Thoracic aorta (tissue), 2 donors: ENCODE measurements around the gene RGS17. TPM values are rescaled to one million over a fixed set of nuclear protein-coding genes. Genes with fewer than 3 reads are reported as not detected.

Source experiments
- ATAC-seq: fragments of 150-250 bp; one replicate; pipeline ENCODE4 v1.8.0; 2017; ENCODE audit warnings: low read depth; ENCODE audit not compliant: insufficient number of reproducible peaks, low FRiP score
- DNase-seq: peaks from one replicate; pipeline ENCODE4 v3.0.0-alpha.2; 2020; ENCODE audit warnings: low spot score
- H3K27ac ChIP-seq, 2 donors: fragments of 200-600 bp; sonication (generic); 1 replicate in 1 of 2; 2 replicates in 1 of 2; pipeline ENCODE4 v1.5.1; 2016; ENCODE audit warnings: mild to moderate bottlenecking in 2 of 2, moderate library complexity in 2 of 2
- H3K27me3 ChIP-seq: fragments of 200-600 bp; sonication (generic); replicated peaks from 2 replicates; pipeline ENCODE4 v1.6.0; 2016; ENCODE audit warnings: mild to moderate bottlenecking; ENCODE audit not compliant: insufficient read depth
- H3K36me3 ChIP-seq: fragments of 200-600 bp; sonication (generic); one replicate; pipeline ENCODE4 v1.5.1; 2016
- H3K4me1 ChIP-seq, 2 donors: fragments of 200-600 bp; sonication (generic); 1 replicate in 1 of 2; 2 replicates in 1 of 2; pipeline versions ENCODE4 v1.5.1 to v1.6.0; 2016; ENCODE audit warnings: low read depth in 2 of 2, mild to moderate bottlenecking in 1 of 2; ENCODE audit not compliant: control insufficient read depth in 1 of 2
- H3K4me3 ChIP-seq: fragments of 200-600 bp; sonication (generic); 2 replicates; pipeline ENCODE4 v1.5.1; 2016; ENCODE audit warnings: mild to moderate bottlenecking
- H3K9me3 ChIP-seq: fragments of 200-600 bp; sonication (generic); 2 replicates; pipeline ENCODE4 v1.5.1; 2016
- total RNA-seq, 2 donors: library from RNA; depleted of rRNA; stranded (reverse); fragments of >200 nt; gene quantifications; one replicate each; pipeline versions ENCODE4 v1.1.0 to v1.2.3, GENCODE V29; 2016
- TF ChIP-seq, protein P1 (sequence below): fragments of 200-600 bp; sonication (generic); IDR thresholded peaks from one replicate; pipeline ENCODE4 v1.5.1; 2019; ENCODE audit warnings: antibody characterized with exemption

Gene RGS17
- total RNA-seq, 2 donors from 2014 or later = 3.4 to 3.7 TPM

DNA sequence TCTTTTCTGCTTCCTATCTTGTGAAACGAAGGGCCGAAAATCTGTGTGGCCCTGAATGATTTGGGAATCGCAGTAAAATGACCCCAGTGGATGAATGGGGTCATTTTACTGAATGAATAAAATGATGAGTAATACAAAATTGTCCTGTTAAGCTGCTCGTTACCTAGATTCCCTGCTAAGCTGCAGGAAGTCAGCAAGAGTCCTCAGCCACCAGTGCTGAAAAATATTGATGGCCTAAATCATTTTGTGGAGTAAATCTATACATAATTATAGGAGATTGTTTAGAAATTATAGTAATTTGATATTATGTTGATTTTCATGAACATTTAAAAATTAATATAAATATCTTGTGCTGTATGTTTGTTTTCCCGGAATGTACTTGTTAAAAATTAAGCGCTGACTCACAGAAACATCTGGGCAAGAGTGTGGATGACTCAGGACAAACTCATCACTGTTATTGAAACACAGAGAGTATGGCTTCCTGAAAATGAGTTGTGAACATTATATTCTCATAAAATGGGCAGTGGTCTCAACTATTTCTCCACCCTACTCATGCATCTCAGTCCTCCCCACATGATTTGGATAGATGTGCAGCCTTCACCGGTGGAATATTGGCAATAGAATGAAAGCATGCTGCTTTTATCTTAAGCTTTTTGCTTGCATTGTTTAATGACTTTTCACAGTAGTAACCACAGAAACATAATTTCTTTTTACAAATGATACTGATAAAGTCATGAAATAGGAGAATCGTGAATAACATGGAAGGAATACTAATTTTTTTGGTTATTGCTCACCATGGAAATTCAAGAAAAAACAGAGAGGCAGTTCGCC, 36.2 kb upstream of the RGS17 start:
- no peak overlapping the region for H3K4me3 ChIP-seq
- H3K36me3 ChIP-seq = no peaks in the 10 kb centered on the region
- H3K27ac ChIP-seq = no peak overlapping the region
- H3K9me3 ChIP-seq = no peaks in the 10 kb centered on the region
- ATAC-seq = no peak
- no peaks in the 10 kb centered on the region for H3K27me3 ChIP-seq
- TF ChIP-seq, protein P1, sequence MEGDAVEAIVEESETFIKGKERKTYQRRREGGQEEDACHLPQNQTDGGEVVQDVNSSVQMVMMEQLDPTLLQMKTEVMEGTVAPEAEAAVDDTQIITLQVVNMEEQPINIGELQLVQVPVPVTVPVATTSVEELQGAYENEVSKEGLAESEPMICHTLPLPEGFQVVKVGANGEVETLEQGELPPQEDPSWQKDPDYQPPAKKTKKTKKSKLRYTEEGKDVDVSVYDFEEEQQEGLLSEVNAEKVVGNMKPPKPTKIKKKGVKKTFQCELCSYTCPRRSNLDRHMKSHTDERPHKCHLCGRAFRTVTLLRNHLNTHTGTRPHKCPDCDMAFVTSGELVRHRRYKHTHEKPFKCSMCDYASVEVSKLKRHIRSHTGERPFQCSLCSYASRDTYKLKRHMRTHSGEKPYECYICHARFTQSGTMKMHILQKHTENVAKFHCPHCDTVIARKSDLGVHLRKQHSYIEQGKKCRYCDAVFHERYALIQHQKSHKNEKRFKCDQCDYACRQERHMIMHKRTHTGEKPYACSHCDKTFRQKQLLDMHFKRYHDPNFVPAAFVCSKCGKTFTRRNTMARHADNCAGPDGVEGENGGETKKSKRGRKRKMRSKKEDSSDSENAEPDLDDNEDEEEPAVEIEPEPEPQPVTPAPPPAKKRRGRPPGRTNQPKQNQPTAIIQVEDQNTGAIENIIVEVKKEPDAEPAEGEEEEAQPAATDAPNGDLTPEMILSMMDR = no peak
- DNase-seq = no peak
- H3K4me1 ChIP-seq = no peaks in the 10 kb centered on the region

- Histone ChIP-seq H3K36me3 (no peaks in the 10 kb centered on the region), H3K27me3 (no peaks in the 10 kb centered on the region), H3K27ac (no peak overlapping the region), H3K4me3 (no peak overlapping the region), H3K4me1 (no peaks in the 10 kb centered on the region), H3K9me3 (no peaks in the 10 kb centered on the region)
- TF ChIP-seq, protein P1 = no peak
- ATAC-seq (no peak), DNase-seq (no peak)
These were observed 31.6 kb upstream of the RGS17 start for GRCh38 chr6:153162646-153163045.

DNA sequence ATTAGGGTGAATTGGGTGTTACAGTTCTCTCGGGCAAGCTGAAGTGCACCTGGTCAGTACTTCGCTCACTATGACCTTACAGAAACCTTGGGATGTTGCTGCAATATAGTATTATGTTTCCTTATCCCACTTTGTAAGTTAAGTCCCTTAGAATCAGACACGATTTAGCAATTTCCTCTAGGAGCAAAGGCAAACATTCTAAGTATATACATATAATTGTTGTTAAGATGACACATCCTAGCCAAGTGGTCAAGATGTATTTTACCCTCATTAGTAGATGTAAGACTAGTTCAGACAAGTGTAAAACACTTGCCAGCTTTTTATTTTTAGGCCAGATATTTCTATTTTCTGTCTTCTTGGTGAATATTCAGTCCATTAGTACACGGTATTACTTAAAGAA, 31.1 kb upstream of the RGS17 start:
- H3K9me3 ChIP-seq = no peaks in the 10 kb centered on the region
- DNase-seq (no peak), ATAC-seq (no peak)
- no peak overlapping the region for H3K4me3 ChIP-seq
- no peaks in the 10 kb centered on the region for H3K27me3 ChIP-seq
- no peaks in the 10 kb centered on the region for H3K4me1 ChIP-seq
- H3K36me3 ChIP-seq = no peaks in the 10 kb centered on the region
- TF ChIP-seq, protein P1 = no peak
- H3K27ac ChIP-seq = no peak overlapping the region

GRCh38 chr6:153160221-153160620, 29.1 kb upstream of the RGS17 start:
- H3K4me1 ChIP-seq = no peaks in the 10 kb centered on the region
- no peak overlapping the region for H3K27ac ChIP-seq
- H3K27me3 ChIP-seq = no peaks in the 10 kb centered on the region
- TF ChIP-seq, protein P1 = no peak
- no peaks in the 10 kb centered on the region for H3K9me3 ChIP-seq
- DNase-seq = no peak
- H3K4me3 ChIP-seq = no peak overlapping the region
- no peaks in the 10 kb centered on the region for H3K36me3 ChIP-seq
- ATAC-seq = no peak

DNA sequence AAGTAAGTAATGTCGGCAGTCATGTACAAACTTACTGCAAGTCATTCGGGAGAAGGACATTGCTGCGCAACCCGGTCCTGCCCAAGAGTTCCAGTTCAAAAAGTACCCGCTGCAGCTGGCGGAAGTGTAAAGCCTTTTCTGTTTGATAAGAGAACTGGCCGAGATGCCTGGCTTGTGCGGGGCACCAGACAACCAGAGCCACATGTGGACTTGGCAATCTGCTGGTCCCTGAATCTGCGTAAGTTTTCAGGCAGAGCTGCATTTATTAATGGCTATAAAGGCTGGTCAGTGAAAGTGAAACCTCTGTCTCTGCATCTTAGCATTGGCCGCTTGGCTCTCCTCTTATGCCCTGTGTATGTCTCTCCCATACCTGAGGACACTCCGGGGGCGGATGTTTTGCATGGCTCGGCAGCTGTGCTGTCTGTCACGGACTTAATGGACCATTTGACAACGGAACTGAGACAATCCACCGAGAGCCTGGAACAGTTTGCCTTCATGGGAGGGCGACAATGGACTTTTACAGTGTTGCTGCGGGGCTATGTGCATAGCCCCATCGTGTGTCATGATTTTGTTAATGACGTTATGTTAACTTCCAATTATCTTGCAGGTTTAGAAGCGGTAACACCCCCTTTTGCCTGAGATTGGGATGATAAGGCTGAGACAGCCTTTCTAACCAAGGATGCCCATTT, 19.8 kb upstream of the RGS17 start:
- H3K4me1 ChIP-seq = peaks cover 0 to 8% of the 10 kb centered on the region in 2 donors
- no peaks in the 10 kb centered on the region for H3K27me3 ChIP-seq
- no peak overlapping the region for H3K27ac ChIP-seq
- DNase-seq (no peak), ATAC-seq (peak; percentile 39)
- H3K36me3 ChIP-seq = no peaks in the 10 kb centered on the region
- no peaks in the 10 kb centered on the region for H3K9me3 ChIP-seq
- H3K4me3 ChIP-seq = peak overlapping the region; percentile 65
- TF ChIP-seq, protein P1 = no peak
